K562 (cell line): ENCODE measurements around the gene VPS35L. TPM values are rescaled to one million over a fixed set of nuclear protein-coding genes. Genes with fewer than 3 reads are reported as not detected.

Experiments
- AFF4 ChIP-seq: sonication (generic); formaldehyde crosslinking; IDR thresholded peaks from 2 replicates; pipeline ENCODE4 v1.8.0; 2023; ENCODE audit warnings: mild to moderate bottlenecking, missing genetic modification reagents
- CCNT2 ChIP-seq: IDR thresholded peaks from 2 replicates; pipeline ENCODE4 v1.6.1; 2011; ENCODE audit warnings: borderline replicate concordance, low read depth, mild to moderate bottlenecking, moderate library complexity, mixed read lengths, low read length; ENCODE audit not compliant: insufficient read length; ENCODE audit errors: extremely low read depth
- CTCFL ChIP-seq: IDR thresholded peaks from 2 replicates; pipeline ENCODE4 v1.6.1; 2011; ENCODE audit warnings: borderline replicate concordance, low read depth, mild to moderate bottlenecking, moderate library complexity, low read length; ENCODE audit not compliant: insufficient read depth, poor library complexity, severe bottlenecking
- DMBX1 ChIP-seq: fragments of 250-450 bp; sonication (Bioruptor Pico); IDR thresholded peaks from 2 replicates; pipeline ENCODE4 v1.8.0; 2022; ENCODE audit warnings: inconsistent platforms, mild to moderate bottlenecking, moderate library complexity, borderline replicate concordance
- FOXA3 ChIP-seq, 2 experiments: fragments of 450-650 bp in 1 of 2; sonication (generic) in 1 of 2; formaldehyde crosslinking; IDR thresholded peaks in 1 of 2; conservative IDR thresholded peaks in 1 of 2; 2 replicates each; pipeline versions ENCODE4 v1.4.0 to v1.8.0; 2020 to 2022; ENCODE audit warnings: mild to moderate bottlenecking in 2 of 2, missing genetic modification reagents in 1 of 2
- HDAC2 ChIP-seq: fragments of 450-650 bp; IDR thresholded peaks from 2 replicates; pipeline ENCODE4 v1.6.1; 2016; ENCODE audit warnings: mild to moderate bottlenecking
- NR2F6 ChIP-seq: fragments of 450-650 bp; formaldehyde crosslinking; IDR thresholded peaks from 2 replicates; pipeline ENCODE4 v1.4.0; 2020; ENCODE audit warnings: mild to moderate bottlenecking
- PPARD ChIP-seq: fragments of 250-450 bp; sonication (Bioruptor Pico); IDR thresholded peaks from 2 replicates; pipeline ENCODE4 v1.8.0; 2022; ENCODE audit warnings: inconsistent platforms, mild to moderate bottlenecking, moderate library complexity
- RUNX1 ChIP-seq: sonication (generic); IDR thresholded peaks from 2 replicates; pipeline ENCODE4 v1.6.1; 2016; ENCODE audit warnings: antibody characterized with exemption, low read depth
- SMARCB1 ChIP-seq: IDR thresholded peaks from 2 replicates; pipeline ENCODE4 v1.6.1; 2011; ENCODE audit warnings: improper control_type of control experiment, low read depth; ENCODE audit not compliant: insufficient read length
- SRF ChIP-seq, 2 experiments: fragments of 250-450, 450-650 bp in 1 of 2; sonication (Bioruptor Pico) in 1 of 2; sonication (generic) in 1 of 2; formaldehyde crosslinking; IDR thresholded peaks; 2 replicates each; pipeline versions ENCODE4 v1.5.0 to v1.5.1; 2020 to 2022; ENCODE audit warnings: mild to moderate bottlenecking in 1 of 2, missing genetic modification reagents in 1 of 2
- VEZF1 ChIP-seq: fragments of 200-800 bp; sonication (Bioruptor generic); IDR thresholded peaks from 2 replicates; pipeline ENCODE4 v1.6.1; 2017; ENCODE audit warnings: missing genetic modification characterization, missing compliant biosample characterization
- ZKSCAN1 ChIP-seq: fragments of 150-350 bp; IDR thresholded peaks from 2 replicates; pipeline ENCODE4 v1.6.1; 2016; ENCODE audit warnings: low read depth, low read length
- ZNF253 ChIP-seq: fragments of 250-450 bp; sonication (Bioruptor Pico); conservative IDR thresholded peaks from 2 replicates; pipeline ENCODE4 v1.6.1; 2021; ENCODE audit warnings: mild to moderate bottlenecking
- ZNF77 ChIP-seq: fragments of 250-450 bp; sonication (Bioruptor Pico); IDR thresholded peaks from 2 replicates; pipeline ENCODE4 v1.5.0; 2020
- polyA plus RNA-seq, 8 experiments: library from polyadenylated mRNA; depleted of rRNA in 4 of 8; stranded (reverse) in 5 of 8; unstranded in 3 of 8; fragments of >200 nt; fragmentation: Nextera tagmentation in 2 of 8; fragmentation: Illumina TruSeq in 1 of 8; extraction: Ambion mirVana in 2 of 8; extraction: Trizol in 1 of 8; gene quantifications; 2 replicates each; pipeline versions ENCODE4 v1.2.1 to v1.2.3, GENCODE V29; 2011 to 2014; ENCODE audit warnings: inconsistent platforms in 1 of 8, missing spikeins in 1 of 8
- total RNA-seq, 7 experiments: library from RNA; depleted of rRNA in 6 of 7; stranded (reverse); fragments of >200 nt in 6 of 7; fragmentation: Illumina TruSeq in 2 of 7; extraction: Trizol in 2 of 7; gene quantifications; 2 replicates each; pipeline versions ENCODE4 v1.2.1 to v1.2.3, GENCODE V29; 2011 to 2021; ENCODE audit warnings: low replicate concordance in 1 of 7
- TF ChIP-seq, protein P1 (sequence below): sonication (generic); formaldehyde crosslinking; IDR thresholded peaks from 2 replicates; pipeline ENCODE4 v1.9.0; 2022; ENCODE audit warnings: mild to moderate bottlenecking, missing genetic modification reagents

The VPS35L gene
- total and polyA plus RNA-seq, 9 of the 15 experiments (the other 6 are each of a cell fraction or from before 2014, with no cell fraction given), result 10.2 to 30.4 (median 20.1) TPM

GRCh38 chr16:19521471-19522396 is 33.8 kb upstream of the VPS35L start, which contains the start of gene GDE1 (continued):
- TF ChIP-seq SMARCB1 (no peak), PPARD (CRISPR knock-in tag) (no peak), CTCFL (no peak), DMBX1 (CRISPR knock-in tag) (no peak), CCNT2 (peak; percentile 26), AFF4 (0 out of 2 replicates have a peak, but pooled peaks have one; percentile 90), ZNF253 (CRISPR knock-in tag) (no peak), FOXA3 (CRISPR knock-in tag; conservative IDR thresholded peaks at IDR 0.05 in 1 of 2, IDR thresholded peaks at IDR 0.05 in 1 of 2) (no peak), ZKSCAN1 (no peak), SRF (CRISPR knock-in tag; IDR thresholded peaks at IDR 0.05) (no peak; a peak in 1 of 4 replicates), RUNX1 (no peak), VEZF1 (CRISPR knock-in tag) (peak; percentile 32; the same call in 1 of the 2 replicates), NR2F6 (CRISPR knock-in tag) (no peak), ZNF77 (no peak), HDAC2 (0 out of 2 replicates have a peak, but pooled peaks have one; percentile 36)
- TF ChIP-seq, protein P1, sequence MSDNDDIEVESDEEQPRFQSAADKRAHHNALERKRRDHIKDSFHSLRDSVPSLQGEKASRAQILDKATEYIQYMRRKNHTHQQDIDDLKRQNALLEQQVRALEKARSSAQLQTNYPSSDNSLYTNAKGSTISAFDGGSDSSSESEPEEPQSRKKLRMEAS, result 0 out of 2 replicates have a peak, but pooled peaks have one; percentile 37
